Type B pancreatic cell (in vitro differentiated cells): ENCODE measurements around the gene MXRA7. TPM values are rescaled to one million over a fixed set of nuclear protein-coding genes. Genes with fewer than 3 reads are reported as not detected.
"Not testable (repeated sequence)": the region's sequence is repeated elsewhere in the genome, so short reads cannot be mapped to it uniquely, and the experiment has no call there.

Experiments
- DNase-seq: peaks from one replicate; pipeline ENCODE4 v3.0.0; 2021; ENCODE audit warnings: mixed read lengths; ENCODE audit not compliant: unreplicated experiment; ENCODE audit errors: extremely low spot score
- H3K27ac Mint-ChIP-seq: 2 replicates; pipeline ENCODE4 v1.8.0; 2021; ENCODE audit warnings: mild to moderate bottlenecking, mixed read lengths
- H3K27me3 Mint-ChIP-seq: 2 replicates; pipeline ENCODE4 v1.8.0; 2021; ENCODE audit warnings: mixed read lengths
- H3K36me3 Mint-ChIP-seq: 2 replicates; pipeline ENCODE4 v1.8.0; 2021; ENCODE audit warnings: mixed read lengths
- H3K4me1 Mint-ChIP-seq: one replicate; pipeline ENCODE4 v1.8.0; 2021; ENCODE audit warnings: mixed read lengths; ENCODE audit not compliant: unreplicated experiment
- H3K4me3 Mint-ChIP-seq: 2 replicates; pipeline ENCODE4 v1.8.0; 2021; ENCODE audit warnings: mild to moderate bottlenecking, mixed read lengths
- H3K9me3 Mint-ChIP-seq: 2 replicates; pipeline ENCODE4 v1.8.0; 2021; ENCODE audit warnings: mixed read lengths
- CTCF ChIP-seq: fragments of 200-600 bp; sonication (generic); conservative IDR thresholded peaks from 2 replicates; pipeline ENCODE4 v1.5.0; 2021; ENCODE audit warnings: antibody characterized with exemption, mild to moderate bottlenecking
- total RNA-seq: library from RNA; stranded (reverse); gene quantifications from 2 replicates; pipeline ENCODE4 v1.2.1, GENCODE V29; 2021; ENCODE audit warnings: low replicate concordance

Gene MXRA7
- total RNA-seq, 1 donor from 2014 or later: 75.0 TPM

- no peaks in the 10 kb centered on the region for H3K9me3 Mint-ChIP-seq
- H3K4me3 Mint-ChIP-seq: peak within 1 kb of the TSS; percentile 99
- no peaks in the 10 kb centered on the region for H3K27me3 Mint-ChIP-seq
- H3K4me1 Mint-ChIP-seq: peaks cover 19% of the 10 kb centered on the region
- DNase-seq: peak; percentile 81
- peak; percentile 78 for TF ChIP-seq CTCF
- peak within 1 kb of the TSS; percentile 99 for H3K27ac Mint-ChIP-seq
- peaks cover under 1% of the 10 kb centered on the region for H3K36me3 Mint-ChIP-seq
These were observed 16.3 kb upstream of the MXRA7 start, which contains the start of gene METTL23 for GRCh38 chr17:76726776-76727718. METTL23 (plus strand) TSS chr17:76726839; CDS start chr17:76729711, 2,872 bp downstream.

- Mint-ChIP-seq H3K4me3 (peak within 1 kb of the TSS; percentile 99), H3K4me1 (peaks cover 23% of the 10 kb centered on the region), H3K36me3 (peaks cover 7% of the 10 kb centered on the region), H3K9me3 (no peaks in the 10 kb centered on the region), H3K27me3 (no peaks in the 10 kb centered on the region), H3K27ac (peak within 1 kb of the TSS; percentile 99)
- peak; percentile 94 for DNase-seq
- no peak for TF ChIP-seq CTCF
These were observed 15.5 kb upstream of the MXRA7 start, which contains the start of gene JMJD6 for GRCh38 chr17:76726231-76726775. JMJD6 (minus strand) TSS chr17:76726606; CDS start chr17:76726475, 131 bp downstream.

GRCh38 chr17:76725580-76726230 lies 14.9 kb upstream of the MXRA7 start:
- peaks cover 23% of the 10 kb centered on the region for H3K4me1 Mint-ChIP-seq
- no peak for TF ChIP-seq CTCF
- no peaks in the 10 kb centered on the region for H3K9me3 Mint-ChIP-seq
- H3K36me3 Mint-ChIP-seq: peaks cover 7% of the 10 kb centered on the region
- peak overlapping the region; percentile 99 for H3K27ac Mint-ChIP-seq
- H3K4me3 Mint-ChIP-seq: peak overlapping the region; percentile 99
- no peak for DNase-seq
- H3K27me3 Mint-ChIP-seq: no peaks in the 10 kb centered on the region

GRCh38 chr17:76723812-76724211 lies 13.0 kb upstream of the MXRA7 start:
- Mint-ChIP-seq H3K27me3 (no peaks in the 10 kb centered on the region), H3K4me3 (no peak overlapping the region)
- TF ChIP-seq CTCF: no peak

GRCh38 chr17:76722977-76723376 lies 12.2 kb upstream of the MXRA7 start:
- DNase-seq, H3K9me3 Mint-ChIP-seq, H3K27me3 Mint-ChIP-seq, H3K27ac Mint-ChIP-seq: not testable (repeated sequence)
- peaks cover 16% of the 10 kb centered on the region for H3K4me1 Mint-ChIP-seq
- peaks cover 13% of the 10 kb centered on the region for H3K36me3 Mint-ChIP-seq
- peak overlapping the region; percentile 28 for H3K4me3 Mint-ChIP-seq

More at GRCh38 chr17:76723812-76724211, 13.0 kb upstream of the MXRA7 start:
- DNase-seq: no peak
- H3K4me1 Mint-ChIP-seq: peaks cover 16% of the 10 kb centered on the region
- peaks cover 9% of the 10 kb centered on the region for H3K36me3 Mint-ChIP-seq
- H3K9me3 Mint-ChIP-seq: no peaks in the 10 kb centered on the region
- no peak overlapping the region for H3K27ac Mint-ChIP-seq
